Left lung (tissue), 10 donors: ENCODE data around the gene HSBP1. TPM values are rescaled to one million over a fixed set of nuclear protein-coding genes. Genes with fewer than 3 reads are reported as not detected.

Experiments
- ATAC-seq: fragments of 200-7000 bp; cut with Tn5 transposase; one replicate; pipeline ENCODE4 v1.9.1; 2020; ENCODE audit warnings: moderate library complexity
- DNase-seq, 4 donors: peaks; one replicate each; pipeline ENCODE4 v3.0.0-alpha.2; 2013 to 2020
- H3K27ac ChIP-seq, 2 donors: fragments of 200-600 bp; sonication (generic) in 1 of 2; one replicate each; pipeline versions ENCODE4 v1.5.0 to v1.8.0; 2020 to 2021
- H3K27me3 ChIP-seq, 2 donors: fragments of 200-600 bp; sonication (generic) in 1 of 2; one replicate each; pipeline versions ENCODE4 v1.5.0 to v1.8.0; 2020 to 2021
- H3K36me3 ChIP-seq, 2 donors: fragments of 200-600 bp; sonication (generic) in 1 of 2; one replicate each; pipeline versions ENCODE4 v1.5.0 to v1.8.0; 2020 to 2021
- H3K4me1 ChIP-seq, 2 donors: fragments of 200-600 bp; one replicate each; pipeline ENCODE4 v1.8.0; 2021
- H3K4me3 ChIP-seq, 2 donors: fragments of 200-600 bp; sonication (generic) in 1 of 2; one replicate each; pipeline versions ENCODE4 v1.5.0 to v1.8.0; 2020 to 2021; ENCODE audit warnings: mild to moderate bottlenecking in 1 of 2
- H3K9me3 ChIP-seq, 2 donors: fragments of 200-600 bp; sonication (generic) in 1 of 2; one replicate each; pipeline versions ENCODE4 v1.5.0 to v1.8.0; 2020 to 2021
- CTCF ChIP-seq, 2 donors: fragments of 200-600 bp; sonication (generic) in 1 of 2; IDR thresholded peaks; one replicate each; pipeline versions ENCODE4 v1.5.0 to v1.8.0; 2021; ENCODE audit warnings: antibody characterized with exemption in 2 of 2
- intact Hi-C, 2 donors: fragments of 100-400 bp; cut with DNase I; formaldehyde crosslinking; loops; one replicate each; pipeline versions ENCODE4 v1.11.2 to v1.14.2; 2022
- polyA plus RNA-seq, 6 donors: library from polyadenylated mRNA; unstranded; fragments of 120-200 nt; gene quantifications; one replicate each; pipeline ENCODE4 v1.2.1, GENCODE V29; 2013; ENCODE audit not compliant: insufficient read length in 6 of 6
- total RNA-seq, 2 donors: library from RNA; stranded (reverse); fragmentation: NEBNext Ultra II Directional; extraction: Animal tissue kit (Norgen Biotek cat#: 25700); gene quantifications; one replicate each; pipeline ENCODE4 v1.2.1, GENCODE V29; 2021
- donor health status: DM: no; HTN: yes; CAD: no.
- donor health status: DM: no; HTN: no; CAD: no.

Gene HSBP1
- total and polyA plus RNA-seq, 8 donors, result 118 to 184 (median 168) TPM

GRCh38 chr16:83768986-83769385 lies 38.8 kb upstream of the HSBP1 start:
- no peak for TF ChIP-seq CTCF (IDR thresholded peaks at IDR 0.05)
- H3K27me3 ChIP-seq, result no peaks in the 10 kb centered on the region
- intact Hi-C loops, result no loop called here
- no peak overlapping the region for H3K27ac ChIP-seq
- no peak for ATAC-seq
- H3K4me3 ChIP-seq, result no peak overlapping the region
- no peaks in the 10 kb centered on the region for H3K4me1 ChIP-seq
- no peak for DNase-seq
- H3K36me3 ChIP-seq, result no peaks in the 10 kb centered on the region
- H3K9me3 ChIP-seq, result no peaks in the 10 kb centered on the region

- Histone ChIP-seq H3K4me1 (no peaks in the 10 kb centered on the region), H3K36me3 (no peaks in the 10 kb centered on the region), H3K9me3 (no peaks in the 10 kb centered on the region), H3K4me3 (no peak overlapping the region), H3K27ac (no peak overlapping the region), H3K27me3 (no peaks in the 10 kb centered on the region)
- TF ChIP-seq CTCF (IDR thresholded peaks at IDR 0.05), result no peak
- intact Hi-C loops, result no loop called here
- no peak for DNase-seq
- peak; percentile 34 for ATAC-seq
Measured at GRCh38 chr16:83769397-83770008, 38.3 kb upstream of the HSBP1 start.

- Histone ChIP-seq H3K27ac (no peak overlapping the region), H3K36me3 (no peaks in the 10 kb centered on the region), H3K4me1 (no peaks in the 10 kb centered on the region), H3K27me3 (no peaks in the 10 kb centered on the region), H3K4me3 (no peak overlapping the region), H3K9me3 (no peaks in the 10 kb centered on the region)
- ATAC-seq (no peak), DNase-seq (peak in 1 of 4 donors; percentile 16)
- intact Hi-C loops, result no loop called here
- TF ChIP-seq CTCF (IDR thresholded peaks at IDR 0.05), result no peak
Measured at GRCh38 chr16:83771306-83771942, 36.4 kb upstream of the HSBP1 start.

GRCh38 chr16:83772806-83773205 lies 35.0 kb upstream of the HSBP1 start:
- H3K9me3 ChIP-seq, result no peaks in the 10 kb centered on the region
- no peak for TF ChIP-seq CTCF (IDR thresholded peaks at IDR 0.05)
- intact Hi-C loops, result no loop called here
- no peaks in the 10 kb centered on the region for H3K4me1 ChIP-seq
- ATAC-seq (no peak), DNase-seq (no peak)
- no peaks in the 10 kb centered on the region for H3K27me3 ChIP-seq
- no peaks in the 10 kb centered on the region for H3K36me3 ChIP-seq
- no peak overlapping the region for H3K4me3 ChIP-seq
- H3K27ac ChIP-seq, result no peak overlapping the region

- intact Hi-C loops, result no loop called here
- Histone ChIP-seq H3K4me1 (no peaks in the 10 kb centered on the region), H3K9me3 (no peaks in the 10 kb centered on the region), H3K27me3 (no peaks in the 10 kb centered on the region), H3K27ac (no peak overlapping the region), H3K4me3 (no peak overlapping the region), H3K36me3 (no peaks in the 10 kb centered on the region)
- no peak for DNase-seq
- TF ChIP-seq CTCF (IDR thresholded peaks at IDR 0.05), result no peak
- no peak for ATAC-seq
Measured at GRCh38 chr16:83774066-83774465, 33.7 kb upstream of the HSBP1 start.
